ENCODE results near the gene STK32B. TPM values are rescaled to one million over a fixed set of nuclear protein-coding genes. Genes with fewer than 3 reads are reported as not detected.
A peak's percentile ranks its signal among the peaks of the same experiment; 100 is the strongest.
"Not testable (repeated sequence)": the region's sequence is repeated elsewhere in the genome, so short reads cannot be mapped to it uniquely, and the experiment has no call there.

Gene STK32B
- total RNA-seq, 2 donors from 2014 or later: not detected

DNA sequence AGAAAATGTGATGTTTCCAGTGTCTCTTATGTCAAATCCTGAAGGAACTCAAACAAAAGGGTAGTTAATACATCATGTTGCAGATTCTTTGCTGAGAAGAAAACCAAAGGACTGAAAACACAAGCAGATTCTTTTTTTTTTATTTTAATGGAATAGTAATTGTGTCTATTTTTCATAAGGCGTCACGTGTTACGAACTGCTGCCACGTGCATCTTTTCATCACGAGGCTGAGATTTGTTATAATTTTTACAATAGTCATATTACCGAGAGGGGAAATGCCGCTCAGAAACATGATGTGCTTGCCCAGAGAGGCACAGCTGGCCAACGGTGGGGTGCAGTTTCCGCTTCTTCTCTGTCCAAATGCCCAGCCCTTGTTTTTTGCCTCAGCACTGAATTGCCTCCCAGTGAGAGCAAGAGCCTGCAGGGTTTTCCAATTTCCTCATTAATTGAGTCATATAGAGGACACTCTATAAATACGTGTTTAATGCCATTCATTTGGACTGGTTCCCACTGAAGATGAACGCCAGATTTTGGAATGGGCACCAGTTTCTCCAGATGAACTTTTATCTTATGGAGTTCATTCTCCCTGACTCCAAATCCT lies 225.3 kb downstream of the STK32B start:
- H3K9me3 Mint-ChIP-seq: no peaks in the 10 kb centered on the region
- H3K36me3 Mint-ChIP-seq: no peaks in the 10 kb centered on the region
- DNase-seq (ENCODE audit: low spot score in 2 of 2) (no peak), ATAC-seq (no peak)
- H3K27ac Mint-ChIP-seq: no peak overlapping the region

DNA sequence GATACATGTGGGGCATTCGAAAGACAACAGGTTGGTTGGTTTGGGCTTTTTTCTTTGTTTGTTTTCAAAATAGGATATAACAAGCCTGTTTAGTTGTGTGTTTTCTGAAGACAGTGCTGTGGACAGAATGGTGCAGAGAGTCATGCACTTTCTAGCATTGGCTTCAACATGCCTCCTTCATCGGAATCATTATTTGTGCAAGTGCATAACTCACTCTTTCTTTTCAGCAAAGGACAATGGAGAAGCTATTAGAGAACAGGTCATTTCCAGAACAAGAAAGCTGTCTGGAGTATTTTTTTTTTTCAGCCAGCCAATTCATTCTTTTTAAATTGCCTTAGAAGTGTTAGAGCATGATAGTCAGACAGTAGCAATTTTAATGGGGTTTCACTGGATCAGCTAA lies 225.8 kb downstream of the STK32B start:
- DNase-seq (ENCODE audit: low spot score in 2 of 2): no peak
- Mint-ChIP-seq H3K9me3 (no peaks in the 10 kb centered on the region), H3K36me3 (no peaks in the 10 kb centered on the region), H3K27ac (no peak overlapping the region)
- no peak for ATAC-seq

DNA sequence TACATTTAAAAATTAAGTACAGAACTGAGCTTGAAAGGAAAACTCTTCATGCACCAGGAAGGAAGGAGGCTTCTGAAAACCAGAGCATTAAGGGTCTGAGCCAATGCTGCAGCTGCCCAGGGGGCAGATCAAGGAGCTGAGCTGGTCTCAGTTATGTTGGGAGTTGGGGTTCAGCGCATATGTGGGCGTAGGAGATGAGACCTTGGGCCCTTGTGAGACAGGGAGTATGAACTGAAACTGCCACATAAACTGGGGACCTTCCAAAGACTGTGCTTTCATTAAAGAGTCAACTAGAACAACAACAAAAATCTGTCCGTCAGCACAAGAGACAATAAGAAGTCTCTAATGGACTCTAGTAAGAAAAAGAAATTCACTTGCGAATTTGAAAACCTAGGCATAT lies 226.9 kb downstream of the STK32B start:
- no peaks in the 10 kb centered on the region for H3K36me3 Mint-ChIP-seq
- no peak overlapping the region for H3K27ac Mint-ChIP-seq
- ATAC-seq (no peak), DNase-seq (ENCODE audit: low spot score in 2 of 2) (no peak)
- no peaks in the 10 kb centered on the region for H3K9me3 Mint-ChIP-seq

- not testable (repeated sequence) for H3K27ac Mint-ChIP-seq; H3K36me3 Mint-ChIP-seq; ATAC-seq; DNase-seq (ENCODE audit: low spot score in 2 of 2); H3K9me3 Mint-ChIP-seq
These were observed 228.8 kb downstream of the STK32B start for GRCh38 chr4:5280069-5280468.

DNA sequence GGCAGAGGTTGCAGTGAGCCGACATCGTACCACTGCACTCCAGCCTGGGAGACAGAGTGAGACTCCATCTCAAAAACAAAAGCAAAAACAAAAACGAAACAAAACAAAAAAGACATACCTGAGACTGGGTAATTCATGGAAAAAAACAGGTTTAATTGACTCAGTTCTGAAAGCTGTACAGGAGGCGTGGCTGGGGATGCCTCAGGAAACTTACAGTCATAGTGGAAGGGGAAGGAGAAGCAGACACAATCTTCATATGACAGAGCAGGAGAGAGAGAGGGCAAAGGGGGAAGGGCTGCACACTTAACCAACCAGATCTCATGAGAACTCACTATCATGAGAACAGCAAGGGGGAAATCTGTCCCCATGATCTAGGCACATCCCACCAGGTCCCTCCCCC lies 229.5 kb downstream of the STK32B start:
- ATAC-seq (peak; percentile 41 to 81), DNase-seq (ENCODE audit: low spot score in 2 of 2) (no peak)
- Mint-ChIP-seq H3K27ac (no peak overlapping the region), H3K36me3 (no peaks in the 10 kb centered on the region), H3K9me3 (no peaks in the 10 kb centered on the region)

DNA sequence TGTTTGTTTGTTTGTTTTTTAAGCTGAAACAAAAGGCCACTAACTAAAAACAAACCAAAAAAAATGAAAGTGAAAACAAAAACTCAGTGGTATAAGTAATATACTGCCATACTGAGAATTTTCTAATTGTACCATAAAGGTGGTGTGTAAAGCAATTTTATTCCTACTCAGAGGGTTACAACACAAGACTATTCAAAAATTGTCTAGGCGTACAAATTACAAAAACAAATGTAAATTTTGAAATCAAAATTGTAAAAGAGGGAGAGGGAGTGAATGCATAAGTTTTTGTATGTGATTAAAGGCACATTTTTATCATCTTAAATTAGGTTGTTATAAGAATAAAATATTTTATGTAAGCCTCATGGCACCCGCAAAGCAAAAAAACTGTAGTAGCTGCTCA lies 232.6 kb downstream of the STK32B start:
- no peak for DNase-seq (ENCODE audit: low spot score in 2 of 2)
- Mint-ChIP-seq H3K27ac (no peak overlapping the region), H3K9me3 (no peaks in the 10 kb centered on the region), H3K36me3 (no peaks in the 10 kb centered on the region)
- no peak for ATAC-seq

DNA sequence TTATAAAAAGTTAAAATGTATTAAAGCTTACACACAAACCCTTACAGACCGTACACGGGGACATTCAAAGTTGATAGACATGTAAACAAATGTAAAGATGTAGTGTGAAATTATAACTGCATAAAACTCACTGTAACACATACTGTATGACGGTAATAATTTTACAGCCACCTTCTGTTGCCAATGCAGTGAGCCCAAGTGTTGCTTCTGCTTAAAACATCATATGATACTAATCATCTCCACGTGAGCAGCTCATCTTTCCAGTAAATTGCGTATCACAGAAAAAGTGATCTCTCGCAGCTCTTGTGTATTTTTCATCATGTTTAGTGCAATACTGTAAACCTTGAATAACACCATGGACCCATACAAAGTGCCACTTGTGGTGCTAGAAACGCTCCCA lies 233.2 kb downstream of the STK32B start:
- Mint-ChIP-seq H3K27ac (no peak overlapping the region), H3K36me3 (no peaks in the 10 kb centered on the region), H3K9me3 (no peaks in the 10 kb centered on the region)
- no peak for DNase-seq (ENCODE audit: low spot score in 2 of 2)
- no peak for ATAC-seq

- Mint-ChIP-seq H3K27ac (no peak overlapping the region), H3K9me3 (peaks cover 7 to 11% of the 10 kb centered on the region in 2 donors), H3K36me3 (peaks cover 0 to 5% of the 10 kb centered on the region in 2 donors)
- no peak for DNase-seq (ENCODE audit: low spot score in 2 of 2)
- ATAC-seq: no peak
These were observed 240.8 kb downstream of the STK32B start for GRCh38 chr4:5292101-5292500.

GRCh38 chr4:5298000-5298787 lies 246.9 kb downstream of the STK32B start:
- not testable (repeated sequence) for H3K36me3 Mint-ChIP-seq; DNase-seq (ENCODE audit: low spot score in 2 of 2); H3K27ac Mint-ChIP-seq; ATAC-seq
- peaks cover 17 to 19% of the 10 kb centered on the region in 2 donors for H3K9me3 Mint-ChIP-seq

GRCh38 chr4:5300283-5300682 lies 249.0 kb downstream of the STK32B start:
- H3K27ac Mint-ChIP-seq: no peak overlapping the region
- ATAC-seq: no peak

GRCh38 chr4:5307928-5308327 lies 256.6 kb downstream of the STK32B start:
- DNase-seq (ENCODE audit: low spot score in 2 of 2): no peak
- peaks cover 5 to 20% of the 10 kb centered on the region in 2 donors for H3K9me3 Mint-ChIP-seq
- H3K27ac Mint-ChIP-seq: no peak overlapping the region
- ATAC-seq: no peak
- peaks cover 0 to 6% of the 10 kb centered on the region in 2 donors for H3K36me3 Mint-ChIP-seq

More at GRCh38 chr4:5300283-5300682, 249.0 kb downstream of the STK32B start:
- Mint-ChIP-seq H3K36me3 (peaks cover 0 to 5% of the 10 kb centered on the region in 2 donors), H3K9me3 (peaks cover 16 to 17% of the 10 kb centered on the region in 2 donors)
- no peak for DNase-seq (ENCODE audit: low spot score in 2 of 2)

DNA sequence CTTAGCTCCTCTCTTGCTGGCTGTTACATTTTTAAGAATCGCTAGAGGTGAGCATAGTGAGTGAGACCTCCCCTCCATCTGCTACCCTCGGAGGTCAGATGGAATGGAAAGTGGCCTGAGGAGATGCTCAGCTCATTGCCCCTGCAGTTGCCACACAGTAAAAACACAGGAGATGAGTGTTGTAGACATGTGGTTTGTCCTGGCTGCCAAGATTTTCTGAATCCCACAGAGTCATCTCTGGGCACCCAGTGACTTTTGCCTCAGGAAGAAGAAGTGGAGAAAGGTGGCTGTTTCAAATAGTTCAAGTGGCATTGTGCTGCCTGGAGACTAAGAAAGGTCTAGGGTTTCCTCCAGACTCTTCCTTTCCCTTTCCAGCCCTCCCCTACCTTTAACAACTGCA lies 271.0 kb downstream of the STK32B start:
- ATAC-seq: no peak

GRCh38 chr4:5330339-5330989 lies 279.2 kb downstream of the STK32B start:
- H3K27ac Mint-ChIP-seq: no peak overlapping the region
- H3K9me3 Mint-ChIP-seq: peaks cover 10 to 22% of the 10 kb centered on the region in 2 donors
- no peak for ATAC-seq
- H3K36me3 Mint-ChIP-seq: peaks cover 0 to 2% of the 10 kb centered on the region in 2 donors
- no peak for DNase-seq (ENCODE audit: low spot score in 2 of 2)

More for the DNA sequence above, 271.0 kb downstream of the STK32B start:
- Mint-ChIP-seq H3K27ac (no peak overlapping the region), H3K36me3 (peaks cover 0 to 7% of the 10 kb centered on the region in 2 donors), H3K9me3 (peaks cover 8 to 23% of the 10 kb centered on the region in 2 donors)
- DNase-seq (ENCODE audit: low spot score in 2 of 2): no peak

DNA sequence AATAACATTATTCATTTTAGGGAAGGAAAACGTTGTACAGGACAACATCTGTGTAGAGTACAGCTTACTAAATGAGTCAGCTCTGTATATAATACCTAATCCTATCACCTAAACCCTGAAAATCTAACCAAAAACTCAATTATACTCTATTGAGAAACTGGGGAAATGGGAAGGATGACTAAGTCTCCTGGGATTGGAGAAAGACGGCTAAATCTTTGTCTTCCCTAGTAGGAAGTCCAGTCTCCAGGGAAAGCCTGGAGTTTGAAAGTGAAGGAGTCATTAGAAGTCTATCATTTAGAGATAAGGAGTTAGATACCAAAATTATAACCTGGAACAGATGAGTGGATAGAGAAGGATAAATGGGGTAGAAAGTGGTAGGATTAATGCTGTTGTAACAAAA lies 286.5 kb downstream of the STK32B start:
- Mint-ChIP-seq H3K36me3 (peaks cover 0 to 4% of the 10 kb centered on the region in 2 donors), H3K9me3 (peaks cover 6 to 12% of the 10 kb centered on the region in 2 donors), H3K27ac (no peak overlapping the region)
- ATAC-seq: no peak
- DNase-seq (ENCODE audit: low spot score in 2 of 2): no peak

- ATAC-seq (no peak), DNase-seq (ENCODE audit: low spot score in 2 of 2) (no peak)
- Mint-ChIP-seq H3K36me3 (peaks cover 0 to 4% of the 10 kb centered on the region in 2 donors), H3K9me3 (peaks cover 6 to 12% of the 10 kb centered on the region in 2 donors), H3K27ac (no peak overlapping the region)
These were observed 287.3 kb downstream of the STK32B start for GRCh38 chr4:5338531-5338930.

- Mint-ChIP-seq H3K27ac (no peak overlapping the region), H3K9me3 (peaks cover 0 to 12% of the 10 kb centered on the region in 2 donors), H3K36me3 (no peaks in the 10 kb centered on the region)
- ATAC-seq: no peak
- no peak for DNase-seq (ENCODE audit: low spot score in 2 of 2)
These were observed 289.7 kb downstream of the STK32B start for GRCh38 chr4:5340991-5341451.

- no peaks in the 10 kb centered on the region for H3K36me3 Mint-ChIP-seq
These were observed 290.2 kb downstream of the STK32B start for GRCh38 chr4:5341526-5341925.

More at GRCh38 chr4:5341526-5341925, 290.2 kb downstream of the STK32B start:
- no peak overlapping the region for H3K27ac Mint-ChIP-seq
- peaks cover 0 to 12% of the 10 kb centered on the region in 2 donors for H3K9me3 Mint-ChIP-seq
- DNase-seq (ENCODE audit: low spot score in 2 of 2) (no peak), ATAC-seq (no peak)

All from activated naive CD4-positive, alpha-beta T cell treated with anti-CD3 and anti-CD28 coated beads, Interleukin-2, amount 50 U/mL, for 72 hours (primary cell).